WTC11 (cell line): ENCODE results near the gene AGPS.

Source experiments
- KAT7 ChIP-seq: sonication (generic); formaldehyde crosslinking; IDR thresholded peaks from 2 replicates; pipeline ENCODE4 v1.8.1; 2023; ENCODE audit warnings: missing genetic modification reagents, mild to moderate bottlenecking, borderline replicate concordance
- TCF7 ChIP-seq: sonication (generic); formaldehyde crosslinking; IDR thresholded peaks from 2 replicates; pipeline ENCODE4 v1.8.0; 2022; ENCODE audit warnings: mild to moderate bottlenecking, low read depth, missing genetic modification reagents, moderate library complexity
- TF ChIP-seq, protein P1 (sequence below): fragments of 200-600 bp; IDR thresholded peaks from 2 replicates; pipeline ENCODE4 v1.8.0; 2022; ENCODE audit warnings: antibody characterized with exemption
- TF ChIP-seq, protein P2 (sequence below): sonication (generic); formaldehyde crosslinking; IDR thresholded peaks from 2 replicates; pipeline ENCODE4 v1.8.0; 2022; ENCODE audit warnings: mild to moderate bottlenecking, missing genetic modification reagents
- TF ChIP-seq, protein P3 (sequence below): sonication (generic); formaldehyde crosslinking; IDR thresholded peaks from 2 replicates; pipeline ENCODE4 v1.8.0; 2022; ENCODE audit warnings: mild to moderate bottlenecking, missing genetic modification reagents
- TF ChIP-seq, protein P4 (sequence below): fragments of 250-450 bp; sonication (Bioruptor Pico); IDR thresholded peaks from 2 replicates; pipeline ENCODE4 v1.9.0; 2021; ENCODE audit warnings: mild to moderate bottlenecking

DNA sequence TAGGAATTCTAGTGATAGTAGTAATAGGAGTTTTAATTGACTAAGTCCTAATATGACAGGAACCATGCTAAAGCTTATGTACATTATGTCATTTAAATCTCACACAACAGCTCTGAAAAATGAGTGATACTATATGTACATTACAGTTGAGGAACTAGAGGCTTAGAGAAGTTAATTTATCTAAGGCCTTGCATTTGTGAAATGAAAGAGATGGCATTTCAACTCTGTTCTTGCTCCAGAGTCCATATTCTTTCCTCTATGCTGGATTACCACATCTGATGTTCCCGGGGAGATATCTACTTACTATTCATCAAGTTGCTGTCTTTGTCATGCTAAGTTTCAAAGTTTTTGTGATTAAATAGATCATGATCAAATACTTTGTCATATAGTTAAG, 5.7 kb downstream of the AGPS start:
- TF ChIP-seq, protein P1, sequence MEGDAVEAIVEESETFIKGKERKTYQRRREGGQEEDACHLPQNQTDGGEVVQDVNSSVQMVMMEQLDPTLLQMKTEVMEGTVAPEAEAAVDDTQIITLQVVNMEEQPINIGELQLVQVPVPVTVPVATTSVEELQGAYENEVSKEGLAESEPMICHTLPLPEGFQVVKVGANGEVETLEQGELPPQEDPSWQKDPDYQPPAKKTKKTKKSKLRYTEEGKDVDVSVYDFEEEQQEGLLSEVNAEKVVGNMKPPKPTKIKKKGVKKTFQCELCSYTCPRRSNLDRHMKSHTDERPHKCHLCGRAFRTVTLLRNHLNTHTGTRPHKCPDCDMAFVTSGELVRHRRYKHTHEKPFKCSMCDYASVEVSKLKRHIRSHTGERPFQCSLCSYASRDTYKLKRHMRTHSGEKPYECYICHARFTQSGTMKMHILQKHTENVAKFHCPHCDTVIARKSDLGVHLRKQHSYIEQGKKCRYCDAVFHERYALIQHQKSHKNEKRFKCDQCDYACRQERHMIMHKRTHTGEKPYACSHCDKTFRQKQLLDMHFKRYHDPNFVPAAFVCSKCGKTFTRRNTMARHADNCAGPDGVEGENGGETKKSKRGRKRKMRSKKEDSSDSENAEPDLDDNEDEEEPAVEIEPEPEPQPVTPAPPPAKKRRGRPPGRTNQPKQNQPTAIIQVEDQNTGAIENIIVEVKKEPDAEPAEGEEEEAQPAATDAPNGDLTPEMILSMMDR, result no peak
- TF ChIP-seq, protein P2, sequence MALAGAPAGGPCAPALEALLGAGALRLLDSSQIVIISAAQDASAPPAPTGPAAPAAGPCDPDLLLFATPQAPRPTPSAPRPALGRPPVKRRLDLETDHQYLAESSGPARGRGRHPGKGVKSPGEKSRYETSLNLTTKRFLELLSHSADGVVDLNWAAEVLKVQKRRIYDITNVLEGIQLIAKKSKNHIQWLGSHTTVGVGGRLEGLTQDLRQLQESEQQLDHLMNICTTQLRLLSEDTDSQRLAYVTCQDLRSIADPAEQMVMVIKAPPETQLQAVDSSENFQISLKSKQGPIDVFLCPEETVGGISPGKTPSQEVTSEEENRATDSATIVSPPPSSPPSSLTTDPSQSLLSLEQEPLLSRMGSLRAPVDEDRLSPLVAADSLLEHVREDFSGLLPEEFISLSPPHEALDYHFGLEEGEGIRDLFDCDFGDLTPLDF (CRISPR knock-in tag), result no peak
- TF ChIP-seq, protein P3, sequence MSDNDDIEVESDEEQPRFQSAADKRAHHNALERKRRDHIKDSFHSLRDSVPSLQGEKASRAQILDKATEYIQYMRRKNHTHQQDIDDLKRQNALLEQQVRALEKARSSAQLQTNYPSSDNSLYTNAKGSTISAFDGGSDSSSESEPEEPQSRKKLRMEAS (CRISPR knock-in tag), result no peak
- TF ChIP-seq KAT7, result no peak
- TF ChIP-seq TCF7, result no peak
- TF ChIP-seq, protein P4, sequence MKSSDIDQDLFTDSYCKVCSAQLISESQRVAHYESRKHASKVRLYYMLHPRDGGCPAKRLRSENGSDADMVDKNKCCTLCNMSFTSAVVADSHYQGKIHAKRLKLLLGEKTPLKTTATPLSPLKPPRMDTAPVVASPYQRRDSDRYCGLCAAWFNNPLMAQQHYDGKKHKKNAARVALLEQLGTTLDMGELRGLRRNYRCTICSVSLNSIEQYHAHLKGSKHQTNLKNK, result no peak
